Measurements from ENCODE around the gene MXI1.

Gene MXI1

GRCh38 chr10:110216240-110216639 lies 8.8 kb downstream of the MXI1 start:
- DNase-seq, result no peak

DNA sequence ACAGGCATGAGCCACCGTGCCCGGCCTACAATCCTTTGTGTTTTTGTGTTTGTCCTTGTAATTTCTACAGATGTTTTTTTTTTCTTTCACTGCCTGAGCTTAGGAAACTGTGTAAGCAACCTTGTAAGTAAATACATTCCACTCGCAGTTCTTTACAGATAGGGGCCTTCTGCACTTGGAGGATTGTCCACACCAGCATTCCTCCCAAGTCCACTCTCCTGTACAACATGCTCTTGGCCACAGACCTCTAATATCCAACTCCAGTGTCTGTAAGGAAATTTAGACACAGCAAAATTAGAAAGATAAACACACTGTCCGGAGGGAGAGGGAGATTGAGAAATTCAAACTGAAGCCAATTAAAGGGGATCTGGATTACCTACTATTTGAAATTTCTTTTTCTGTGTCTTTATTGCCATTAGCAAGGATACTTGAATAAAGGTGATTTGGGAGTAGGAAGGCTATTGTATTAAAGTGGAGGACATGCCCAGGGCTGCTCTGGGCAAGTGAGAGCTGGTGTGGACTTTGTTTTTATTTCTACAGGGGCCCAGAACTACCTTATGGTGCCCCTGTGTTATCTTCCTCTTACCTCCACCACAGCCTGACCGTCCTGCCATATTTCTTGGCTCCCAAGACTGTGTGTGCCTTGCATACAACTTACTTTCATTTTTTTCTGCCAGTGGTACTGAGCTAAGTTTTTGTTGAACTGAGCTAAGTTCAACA lies 9.7 kb downstream of the MXI1 start:
- no peak for DNase-seq

DNA sequence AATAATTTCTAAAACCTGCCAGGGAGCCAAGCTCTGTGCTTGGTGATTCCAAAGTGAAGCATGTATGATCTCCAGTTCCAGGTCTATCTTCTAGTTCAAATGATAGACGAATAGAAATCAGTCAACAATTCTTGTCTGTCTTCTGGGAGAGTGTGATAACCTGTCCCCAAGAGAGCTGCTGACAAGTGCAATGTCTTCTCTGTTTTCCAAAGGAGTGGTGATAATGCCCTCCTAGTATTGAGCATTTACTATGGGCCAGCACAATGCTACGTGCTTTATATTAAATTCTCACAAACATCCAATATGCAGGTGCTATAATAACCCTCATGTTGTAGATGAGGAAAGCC lies 10.2 kb downstream of the MXI1 start:
- no peak for DNase-seq

GRCh38 chr10:110218632-110219031 lies 11.2 kb downstream of the MXI1 start:
- no peak for DNase-seq

- DNase-seq, result no peak
These were observed 12.5 kb downstream of the MXI1 start for GRCh38 chr10:110219884-110220283.

GRCh38 chr10:110220398-110220797 lies 13.0 kb downstream of the MXI1 start:
- DNase-seq, result no peak

GRCh38 chr10:110221044-110221720 lies 13.8 kb downstream of the MXI1 start:
- no peak for DNase-seq

DNA sequence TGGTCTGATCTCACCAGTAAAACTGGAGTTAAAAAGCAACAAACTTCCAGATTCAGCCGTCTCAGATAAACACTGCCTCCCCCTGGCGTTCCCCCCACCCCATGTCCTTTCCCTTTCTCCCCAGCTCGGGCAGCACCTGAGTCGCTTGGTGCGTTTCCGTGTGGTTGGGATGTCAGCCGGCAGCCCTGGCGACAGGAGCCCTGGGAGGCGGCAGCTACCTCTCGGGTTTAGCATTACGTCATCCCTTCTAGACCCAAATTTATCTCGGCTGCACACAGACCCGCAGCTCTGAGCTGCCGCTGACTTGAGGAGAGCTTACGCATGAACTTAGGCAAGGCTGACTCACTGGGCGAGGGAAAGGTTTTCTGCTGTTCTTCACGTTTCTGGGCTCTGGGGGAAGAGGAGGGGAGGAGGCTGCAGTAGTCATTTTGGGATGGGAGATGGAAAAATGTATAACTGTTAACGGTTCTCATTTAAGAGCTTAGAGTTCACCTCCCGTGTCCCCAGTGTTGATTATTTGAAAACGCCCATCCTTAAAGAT lies 14.4 kb downstream of the MXI1 start:
- peak; percentile 82 for DNase-seq

DNA sequence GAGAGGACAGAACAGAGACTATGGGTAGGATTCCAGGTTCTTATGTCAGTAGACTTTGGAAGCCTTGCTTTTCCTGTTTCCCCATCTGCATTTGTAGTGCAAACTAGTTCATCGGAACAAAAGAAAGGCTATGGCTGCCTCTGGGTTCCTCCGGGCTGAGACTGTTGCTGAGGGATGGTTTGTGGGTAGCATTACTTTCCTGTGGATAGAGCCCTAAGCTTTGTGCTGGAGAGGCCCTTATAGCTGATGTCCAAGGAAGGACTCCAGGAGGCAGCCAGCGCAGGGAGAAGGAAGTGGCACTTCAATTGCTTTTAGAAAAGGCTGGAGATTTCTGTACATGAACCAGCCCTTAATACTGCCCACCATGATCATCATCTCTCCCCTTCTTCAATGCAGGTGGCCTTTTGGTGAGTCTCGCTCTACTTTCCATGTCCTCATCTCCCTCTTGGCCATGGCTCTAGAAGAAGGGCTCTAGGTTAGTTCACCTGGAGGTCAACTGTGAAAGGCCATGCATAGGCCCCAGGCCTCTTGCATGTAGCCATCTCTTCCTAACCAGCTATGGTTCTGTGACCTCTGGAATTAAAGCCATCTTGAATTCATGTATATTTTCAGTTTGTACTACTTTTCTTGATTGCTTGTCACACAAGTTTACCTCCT lies 15.4 kb downstream of the MXI1 start:
- DNase-seq, result no peak

DNA sequence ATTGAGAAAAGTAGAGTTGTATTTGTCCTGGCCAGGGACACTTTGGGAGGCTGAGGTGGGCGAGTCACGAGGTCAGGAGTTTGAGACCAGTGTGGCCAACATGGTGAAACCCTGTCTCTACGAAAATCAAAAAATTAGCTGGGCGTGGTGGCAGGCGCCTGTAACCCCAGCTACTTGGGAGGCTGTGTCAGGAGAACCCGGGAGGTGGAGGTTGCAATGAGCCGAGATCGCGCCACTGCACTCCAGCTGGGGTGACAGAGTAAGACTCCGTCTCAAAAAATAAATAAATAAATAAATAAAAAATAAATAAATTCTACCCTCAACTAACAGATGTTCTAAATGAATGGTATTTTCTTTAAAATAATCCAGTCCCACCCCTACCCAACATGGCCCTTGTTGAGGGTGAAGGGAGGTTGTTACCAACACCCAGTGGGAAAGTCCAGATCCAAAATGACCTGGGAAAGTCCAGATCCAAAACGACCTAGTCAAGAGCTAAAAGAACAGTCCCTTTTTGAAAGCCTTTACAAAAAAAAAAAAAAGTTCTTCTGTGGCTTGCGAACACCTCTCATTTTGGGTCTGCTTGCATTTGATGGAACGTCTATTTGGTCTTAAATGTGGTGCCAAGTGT lies 16.0 kb downstream of the MXI1 start:
- DNase-seq, result no peak

- DNase-seq, result no peak
These were observed 17.6 kb downstream of the MXI1 start for GRCh38 chr10:110224992-110225391.

DNA sequence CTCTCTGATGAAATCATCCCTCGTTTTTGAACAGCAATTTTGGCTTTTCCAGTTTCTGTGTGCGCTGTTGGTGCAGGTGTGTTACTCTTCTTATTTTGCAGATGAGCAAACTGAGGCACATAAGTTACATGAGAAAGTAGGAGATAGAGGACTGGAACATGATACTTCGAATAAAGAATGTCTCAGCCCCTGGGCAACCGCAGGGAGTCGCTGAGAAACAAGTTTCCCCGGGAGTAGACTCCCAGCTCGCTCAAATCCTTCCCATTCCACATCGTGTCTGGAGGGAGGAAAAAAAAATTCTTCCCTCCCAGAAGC lies 18.0 kb downstream of the MXI1 start:
- DNase-seq, result no peak

DNA sequence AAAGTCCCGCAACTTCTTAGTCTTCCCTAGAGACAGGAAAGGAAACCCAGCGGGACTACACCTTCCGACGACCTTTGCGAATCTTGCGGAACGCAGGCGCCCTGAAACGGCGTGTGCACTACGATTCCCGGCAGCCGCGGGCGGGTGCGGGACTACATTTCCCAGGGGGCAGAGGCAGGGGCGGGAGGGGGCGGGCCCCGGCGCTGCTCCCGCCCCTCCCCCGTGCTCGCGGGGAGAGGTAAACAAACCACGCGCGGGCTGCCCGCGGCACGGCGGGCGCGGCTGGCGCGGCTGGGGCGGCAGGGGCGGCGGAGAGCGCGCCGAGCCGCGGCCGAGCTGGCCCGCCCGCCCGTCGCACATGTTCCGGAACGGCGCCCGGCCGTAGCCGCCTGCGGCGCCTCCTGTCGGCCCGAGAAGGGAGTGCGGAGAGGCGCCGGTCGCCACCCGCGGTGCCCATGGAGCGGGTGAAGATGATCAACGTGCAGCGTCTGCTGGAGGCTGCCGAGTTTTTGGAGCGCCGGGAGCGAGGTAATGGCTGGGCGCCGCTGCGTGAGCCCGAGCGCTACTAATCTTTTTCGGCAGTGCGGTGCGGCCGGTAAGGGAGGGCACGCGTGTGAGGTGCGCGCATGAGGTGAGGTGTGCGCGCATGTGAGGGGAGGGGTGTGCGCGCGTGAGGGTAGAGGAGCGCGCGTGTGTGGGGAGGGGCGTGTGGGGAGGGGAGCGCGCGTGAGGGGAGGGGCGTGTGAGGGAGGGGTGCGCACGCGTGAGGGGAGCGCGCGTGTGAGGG lies 18.5 kb downstream of the MXI1 start:
- DNase-seq, result peak; percentile 92

GRCh38 chr10:110226543-110226925 lies 19.1 kb downstream of the MXI1 start:
- peak; percentile 90 for DNase-seq

GRCh38 chr10:110226926-110227641 lies 19.7 kb downstream of the MXI1 start:
- peak; percentile 85 for DNase-seq

DNA sequence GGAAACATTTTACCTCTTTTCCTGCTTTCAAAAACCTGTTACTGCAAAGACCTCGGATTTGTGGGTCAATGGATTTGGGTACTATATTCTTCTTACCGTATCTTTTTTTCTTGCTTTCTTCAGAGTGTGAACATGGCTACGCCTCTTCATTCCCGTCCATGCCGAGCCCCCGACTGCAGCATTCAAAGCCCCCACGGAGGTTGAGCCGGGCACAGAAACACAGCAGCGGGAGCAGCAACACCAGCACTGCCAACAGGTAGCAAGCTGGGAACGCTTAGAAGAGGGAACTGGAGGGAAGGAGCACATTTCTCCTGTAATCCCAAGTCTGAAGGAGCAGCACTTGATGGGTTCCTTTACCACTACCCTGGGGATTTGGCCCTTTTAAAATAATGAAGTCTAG lies 20.7 kb downstream of the MXI1 start:
- no peak for DNase-seq

DNA sequence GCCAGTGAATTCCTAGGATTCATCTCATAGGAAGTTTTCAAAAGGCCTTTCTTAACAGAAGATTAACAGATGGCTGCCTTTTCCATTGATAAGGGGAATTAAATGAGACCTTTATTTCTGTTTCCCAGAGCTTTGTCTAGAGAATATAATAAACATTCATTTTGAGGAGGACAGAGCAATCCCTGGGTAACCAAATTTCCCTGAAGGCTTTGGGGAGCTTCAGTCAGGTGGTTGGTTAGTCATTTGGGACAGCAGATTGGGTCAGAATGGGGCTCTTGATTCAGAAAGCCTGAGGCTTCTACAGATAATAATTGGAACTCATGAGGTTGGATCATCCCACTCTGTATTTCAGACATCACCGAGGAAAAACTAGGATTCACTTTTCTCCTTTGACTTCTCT lies 21.8 kb downstream of the MXI1 start:
- no peak for DNase-seq

DNA sequence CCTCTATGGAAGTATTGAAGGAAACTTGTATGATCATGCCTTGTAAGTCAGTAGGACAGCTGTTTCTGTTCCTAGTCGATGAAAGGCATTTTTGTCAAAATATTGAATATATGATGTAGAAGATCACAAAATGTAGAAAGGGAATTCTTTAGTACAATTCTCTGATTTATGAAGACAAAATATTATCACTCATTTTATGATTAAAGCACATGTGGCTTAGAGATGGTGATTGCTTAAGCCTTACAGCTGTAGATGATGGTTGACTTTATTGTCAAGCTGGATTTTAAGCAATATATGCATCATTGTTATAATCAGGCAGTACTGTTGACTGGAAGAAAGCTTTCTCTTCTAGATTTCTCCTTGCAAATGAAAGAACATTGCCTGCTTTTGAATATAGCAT lies 26.4 kb downstream of the MXI1 start:
- DNase-seq, result no peak

GRCh38 chr10:110237894-110238480 lies 30.6 kb downstream of the MXI1 start:
- no peak for DNase-seq

DNA sequence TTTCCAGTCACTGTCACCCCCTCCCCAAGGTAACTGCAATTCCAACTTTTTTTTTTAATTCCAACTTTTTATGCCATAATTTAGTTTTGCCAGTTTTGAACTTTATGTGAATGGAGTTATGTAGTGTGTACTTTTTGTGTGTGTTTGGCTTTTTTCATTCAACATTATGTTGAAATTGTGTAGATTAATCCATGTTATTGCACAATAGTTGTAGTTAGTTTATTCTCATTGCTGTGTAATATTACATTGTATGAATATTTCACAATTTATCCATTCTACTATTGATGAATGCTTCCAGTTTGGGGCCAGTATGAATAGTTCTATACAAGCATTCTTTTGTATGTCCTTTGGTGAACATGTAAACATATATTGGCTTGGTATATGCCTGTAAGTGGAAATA lies 32.5 kb downstream of the MXI1 start:
- no peak for DNase-seq

DNA sequence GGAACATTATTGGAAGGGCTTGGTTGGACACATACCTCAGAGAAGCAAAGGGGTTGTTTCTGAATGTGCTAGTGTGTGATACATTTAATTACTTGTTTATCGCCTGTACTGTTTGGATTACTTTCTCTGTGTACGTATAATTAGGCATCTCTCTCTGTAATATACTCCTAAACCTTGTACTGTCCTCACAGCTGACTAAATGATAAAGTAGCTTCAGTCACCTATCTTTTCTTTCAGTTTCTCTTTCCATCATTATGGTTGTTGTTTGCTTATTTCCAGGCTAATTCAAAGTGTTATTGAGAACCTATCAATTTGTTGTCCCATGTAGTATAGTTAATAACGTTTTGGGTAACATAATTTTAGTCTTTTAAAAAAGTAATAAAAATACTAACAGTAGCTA lies 34.0 kb downstream of the MXI1 start:
- DNase-seq, result no peak

DNA sequence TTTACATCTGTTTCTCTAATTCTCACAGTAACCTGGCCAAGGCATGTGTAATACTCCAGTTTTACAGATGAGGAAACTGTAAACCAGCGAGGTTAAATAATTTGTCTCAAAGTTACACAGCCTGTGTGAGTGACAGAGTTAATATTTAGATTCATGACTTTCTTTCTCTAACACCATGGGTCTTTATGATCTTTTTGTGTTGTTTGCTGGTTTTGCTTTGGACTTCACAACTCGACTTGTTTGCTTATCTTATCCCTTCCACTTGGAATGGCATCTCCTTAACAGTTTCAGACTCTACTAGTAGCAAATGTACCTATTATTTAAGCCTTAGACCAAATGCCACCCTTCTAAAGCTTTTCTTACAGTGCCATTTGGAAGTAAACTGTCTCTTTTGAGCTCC lies 34.4 kb downstream of the MXI1 start:
- no peak for DNase-seq

All from CD4-positive, alpha-beta T cell treated with Interleukin-12 subunit alpha and Interleukin-12 subunit beta, for 1 hour (primary cell).